SK-N-SH (cell line): ENCODE data around the gene CACNA2D1. TPM values are rescaled to one million over a fixed set of nuclear protein-coding genes. Genes with fewer than 3 reads are reported as not detected.

Experiments used
- CTCF ChIA-PET: fragments of 300-600, 350-600 bp; formaldehyde crosslinking; extraction: SDS; loops from one replicate; lab custom pipeline; 2021; lab: Yijun Ruan, JAX
- POLR2A ChIA-PET: fragments of 350-600 bp; sonication (Branson Sonifier 250); formaldehyde crosslinking; extraction: SDS; loops from one replicate; lab custom pipeline; 2020; ENCODE audit warnings: antibody characterized with exemption, inconsistent platforms; lab: Yijun Ruan, JAX
- DNase-seq: peaks from one replicate; pipeline ENCODE4 v3.0.0; 2012
- H2AFZ ChIP-seq: fragments of 200-600 bp; sonication (generic); 2 replicates; pipeline ENCODE4 v1.8.1; 2016; ENCODE audit warnings: antibody characterized with exemption, mild to moderate bottlenecking, low read depth
- H3F3A ChIP-seq: fragments of 200-600 bp; sonication (generic); replicated peaks from 2 replicates; pipeline ENCODE3; 2016; ENCODE audit warnings: antibody characterized with exemption, mild to moderate bottlenecking; ENCODE audit not compliant: insufficient read depth
- H3K27ac ChIP-seq, 2 experiments: fragments of 200-500 bp in 1 of 2; fragments of 200-600 bp in 1 of 2; sonication (Bioruptor generic) in 1 of 2; sonication (generic), shearing (Covaris generic) in 1 of 2; 2 replicates each; pipeline versions ENCODE4 v1.5.1 to v1.6.1; 2014 to 2016; ENCODE audit warnings: low read depth in 2 of 2, inconsistent platforms in 1 of 2, low read length in 1 of 2, mild to moderate bottlenecking in 1 of 2, mixed read lengths in 1 of 2
- H3K27me3 ChIP-seq: fragments of 200-600 bp; sonication (generic), shearing (Covaris generic); 2 replicates; pipeline ENCODE4 v1.6.1; 2016; ENCODE audit warnings: mixed run types; ENCODE audit not compliant: insufficient read depth
- H3K36me3 ChIP-seq, 2 experiments: fragments of 200-500 bp in 1 of 2; fragments of 200-600 bp in 1 of 2; sonication (Bioruptor generic) in 1 of 2; sonication (generic) in 1 of 2; replicated peaks in 1 of 2; 2 replicates each; pipeline versions ENCODE3 to v1.5.1; 2014 to 2016; ENCODE audit warnings: low read length in 1 of 2, mild to moderate bottlenecking in 1 of 2; ENCODE audit not compliant: insufficient read depth in 2 of 2, control insufficient read depth in 1 of 2
- H3K4me1 ChIP-seq, 2 experiments: fragments of 200-500 bp in 1 of 2; fragments of 200-600 bp in 1 of 2; sonication (Bioruptor generic) in 1 of 2; sonication (generic), shearing (Covaris generic) in 1 of 2; 2 replicates each; pipeline versions ENCODE4 v1.5.1 to v1.6.1; 2014 to 2016; ENCODE audit warnings: low read depth in 1 of 2, low read length in 1 of 2, mixed run types in 1 of 2; ENCODE audit not compliant: insufficient read depth in 2 of 2, control insufficient read depth in 1 of 2
- H3K4me2 ChIP-seq: fragments of 200-600 bp; sonication (generic), shearing (Covaris generic); 2 replicates; pipeline ENCODE4 v1.6.1; 2017; ENCODE audit warnings: mixed run types
- H3K4me3 ChIP-seq, 2 experiments: fragments of 200-500 bp in 1 of 2; fragments of 200-600 bp in 1 of 2; sonication (Bioruptor generic) in 1 of 2; sonication (generic), shearing (Covaris generic) in 1 of 2; 2 replicates each; pipeline versions ENCODE4 v1.5.1 to v1.8.1; 2014 to 2016; ENCODE audit warnings: low read depth in 2 of 2, inconsistent platforms in 1 of 2, low read length in 1 of 2, mild to moderate bottlenecking in 1 of 2, mixed read lengths in 1 of 2, moderate library complexity in 1 of 2
- H3K79me2 ChIP-seq: fragments of 200-600 bp; sonication (generic); 2 replicates; pipeline ENCODE4 v1.8.1; 2017; ENCODE audit warnings: mild to moderate bottlenecking; ENCODE audit not compliant: insufficient read depth
- H3K9ac ChIP-seq: fragments of 200-600 bp; sonication (generic); 2 replicates; pipeline ENCODE4 v1.6.1; 2017; ENCODE audit warnings: mixed run types
- H3K9me2 ChIP-seq: fragments of 200-600 bp; sonication (generic); 2 replicates; pipeline ENCODE4 v1.6.1; 2017; ENCODE audit warnings: mixed run types
- H3K9me3 ChIP-seq: fragments of 200-600 bp; sonication (generic); 2 replicates; pipeline ENCODE4 v1.6.1; 2017; ENCODE audit warnings: mixed run types, mild to moderate bottlenecking, moderate library complexity
- H4K20me1 ChIP-seq: fragments of 200-600 bp; sonication (generic); 2 replicates; pipeline ENCODE4 v1.6.1; 2017; ENCODE audit warnings: mild to moderate bottlenecking, mixed run types; ENCODE audit not compliant: insufficient read depth
- ELF1 ChIP-seq: IDR thresholded peaks from 2 replicates; pipeline ENCODE4 v1.4.0; 2012
- EP300 ChIP-seq, 2 experiments: IDR thresholded peaks; 2 replicates each; pipeline versions ENCODE4 v1.4.0 to v1.6.1; 2012; ENCODE audit warnings: borderline replicate concordance in 1 of 2, low read depth in 1 of 2, low read length in 1 of 2
- JUND ChIP-seq: IDR thresholded peaks from 2 replicates; pipeline ENCODE4 v1.4.0; 2012
- MEF2A ChIP-seq: IDR thresholded peaks from 2 replicates; pipeline ENCODE4 v1.4.0; 2012; ENCODE audit warnings: low read depth, borderline replicate concordance
- NFIC ChIP-seq: IDR thresholded peaks from 2 replicates; pipeline ENCODE4 v1.4.0; 2012; ENCODE audit warnings: borderline replicate concordance
- RAD21 ChIP-seq: IDR thresholded peaks from 2 replicates; pipeline ENCODE4 v1.6.1; 2012; ENCODE audit warnings: mild to moderate bottlenecking, low read length
- RCOR1 ChIP-seq: fragments of 150-350 bp; IDR thresholded peaks from 2 replicates; pipeline ENCODE4 v1.6.1; 2017; ENCODE audit warnings: antibody characterized with exemption, low read length
- SIN3A ChIP-seq: IDR thresholded peaks from 2 replicates; pipeline ENCODE4 v1.6.1; 2012; ENCODE audit warnings: low read depth, mild to moderate bottlenecking, low read length, moderate library complexity, borderline replicate concordance
- SMC3 ChIP-seq: IDR thresholded peaks from 2 replicates; pipeline ENCODE4 v1.6.1; 2012; ENCODE audit warnings: low read depth, low read length, improper control_type of control experiment
- TAF1 ChIP-seq: IDR thresholded peaks from 2 replicates; pipeline ENCODE4 v1.6.1; 2012; ENCODE audit warnings: low read depth, mild to moderate bottlenecking, low read length, moderate library complexity, borderline replicate concordance
- TCF12 ChIP-seq: IDR thresholded peaks from 2 replicates; pipeline ENCODE4 v1.4.0; 2012
- USF1 ChIP-seq: IDR thresholded peaks from 2 replicates; pipeline ENCODE4 v1.4.0; 2012; ENCODE audit warnings: low read depth, borderline replicate concordance
- YY1 ChIP-seq: IDR thresholded peaks from 2 replicates; pipeline ENCODE4 v1.4.0; 2012; ENCODE audit warnings: low read depth, mild to moderate bottlenecking
- WGBS: methylation state at CpG from one replicate; pipeline ENCODE4 v1.1.6; 2017; ENCODE audit warnings: low lambda C conversion rate; 5-methylcytosine and 5-hydroxymethylcytosine counted together
- polyA plus RNA-seq, 3 experiments: library from polyadenylated mRNA; depleted of rRNA; stranded (reverse); fragments of >200 nt; gene quantifications; 2 replicates each; pipeline ENCODE4 v1.2.3, GENCODE V29; 2012

The CACNA2D1 gene
- polyA plus RNA-seq, 1 of the 3 experiments (the other 2 are of a cell fraction), result 3.4 TPM

GRCh38 chr7:82289152-82289535 lies 154.4 kb downstream of the CACNA2D1 start:
- H4K20me1 ChIP-seq, result no peaks in the 10 kb centered on the region
- no peaks in the 10 kb centered on the region for H3K9me2 ChIP-seq
- peaks cover 3% of the 10 kb centered on the region for H3F3A ChIP-seq
- DNase-seq, result no peak
- peaks cover 0 to 8% of the 10 kb centered on the region in 2 experiments for H3K36me3 ChIP-seq
- peaks cover 6 to 17% of the 10 kb centered on the region in 2 experiments for H3K4me1 ChIP-seq
- 98% methylated on average over 2 of the region's 2 CpGs for WGBS
- no peak overlapping the region for H3K4me3 ChIP-seq
- no peaks in the 10 kb centered on the region for H3K27me3 ChIP-seq
- no peaks in the 10 kb centered on the region for H3K79me2 ChIP-seq
- POLR2A ChIA-PET, result no interaction called here
- CTCF ChIA-PET, result interaction anchor here (0.7 to 1.5 kb wide), 2 partner anchors 19 to 22 kb away, joined by 3 to 6 read pairs; no protein-coding TSS in a partner anchor
- no peak overlapping the region for H3K9ac ChIP-seq
- H3K27ac ChIP-seq, result no peak overlapping the region
- TF ChIP-seq NFIC, result no peak
- no peak for TF ChIP-seq USF1
- H3K9me3 ChIP-seq, result peaks cover 5% of the 10 kb centered on the region; the same call in 1 of the 2 replicates
- H3K4me2 ChIP-seq, result no peak overlapping the region
- H2AFZ ChIP-seq, result no peak overlapping the region

GRCh38 chr7:82286798-82287140 lies 156.8 kb downstream of the CACNA2D1 start:
- WGBS, result 98% methylated on average over 2 of the region's 2 CpGs
- no peak overlapping the region for H3K9ac ChIP-seq
- no peak overlapping the region for H2AFZ ChIP-seq
- no peaks in the 10 kb centered on the region for H3F3A ChIP-seq
- DNase-seq, result no peak
- H3K4me2 ChIP-seq, result no peak overlapping the region
- POLR2A ChIA-PET, result no interaction called here
- H4K20me1 ChIP-seq, result no peaks in the 10 kb centered on the region
- TF ChIP-seq JUND (no peak), YY1 (no peak), RAD21 (no peak), TAF1 (no peak), MEF2A (no peak), SMC3 (no peak), USF1 (no peak), SIN3A (no peak), TCF12 (no peak), EP300 (IDR thresholded peaks at IDR 0.05; ENCODE audit: borderline replicate concordance in 1 of 2, low read depth in 1 of 2, low read length in 1 of 2) (no peak), ELF1 (no peak), RCOR1 (no peak)
- CTCF ChIA-PET, result interaction anchor here (0.7 kb wide), 1 partner anchor 223 kb away, joined by 3 read pairs; no protein-coding TSS in a partner anchor
- no peaks in the 10 kb centered on the region for H3K9me2 ChIP-seq
- H3K36me3 ChIP-seq, result no peaks in the 10 kb centered on the region
- H3K79me2 ChIP-seq, result no peaks in the 10 kb centered on the region
- no peaks in the 10 kb centered on the region for H3K9me3 ChIP-seq
- no peaks in the 10 kb centered on the region for H3K27me3 ChIP-seq
- H3K27ac ChIP-seq, result peak overlapping the region in 1 of 2 experiments; percentile 36; a peak in 2 of 4 replicates
- peaks cover 6 to 16% of the 10 kb centered on the region in 2 experiments for H3K4me1 ChIP-seq
- H3K4me3 ChIP-seq, result no peak overlapping the region
